GM19099 (cell line): Measurements from ENCODE around the gene MTHFR.

ENCODE experiments used
- POLR2A ChIP-seq: IDR thresholded peaks from 3 replicates; pipeline ENCODE4 v1.6.1; 2011; ENCODE audit warnings: low read depth; ENCODE audit not compliant: insufficient read length; ENCODE audit errors: extremely low read depth

MTHFR gene

GRCh38 chr1:11793819-11794218, 11.9 kb downstream of the MTHFR start:
- TF ChIP-seq POLR2A: no peak

DNA sequence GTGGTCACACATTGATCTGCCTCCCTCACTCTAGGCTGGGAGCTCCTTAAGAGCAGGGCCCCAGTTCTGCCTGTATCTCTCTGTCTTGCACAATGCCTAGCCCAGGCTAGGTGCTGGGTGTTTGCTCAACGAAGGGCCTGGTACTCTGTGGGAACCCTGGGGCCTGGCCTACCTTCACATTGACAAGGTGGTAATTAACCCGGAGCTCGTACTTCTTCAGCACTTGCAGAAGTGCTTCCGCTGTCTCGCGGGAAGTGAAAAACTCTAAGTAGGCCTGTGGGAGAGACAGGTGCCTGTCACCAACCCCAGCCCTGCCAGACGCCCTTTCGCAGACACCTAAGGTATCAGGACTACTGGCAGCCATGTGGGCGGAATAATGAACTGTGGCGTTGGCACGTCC, 13.7 kb downstream of the MTHFR start:
- no peak for TF ChIP-seq POLR2A

GRCh38 chr1:11790880-11791715, 14.7 kb downstream of the MTHFR start:
- TF ChIP-seq POLR2A: no peak

DNA sequence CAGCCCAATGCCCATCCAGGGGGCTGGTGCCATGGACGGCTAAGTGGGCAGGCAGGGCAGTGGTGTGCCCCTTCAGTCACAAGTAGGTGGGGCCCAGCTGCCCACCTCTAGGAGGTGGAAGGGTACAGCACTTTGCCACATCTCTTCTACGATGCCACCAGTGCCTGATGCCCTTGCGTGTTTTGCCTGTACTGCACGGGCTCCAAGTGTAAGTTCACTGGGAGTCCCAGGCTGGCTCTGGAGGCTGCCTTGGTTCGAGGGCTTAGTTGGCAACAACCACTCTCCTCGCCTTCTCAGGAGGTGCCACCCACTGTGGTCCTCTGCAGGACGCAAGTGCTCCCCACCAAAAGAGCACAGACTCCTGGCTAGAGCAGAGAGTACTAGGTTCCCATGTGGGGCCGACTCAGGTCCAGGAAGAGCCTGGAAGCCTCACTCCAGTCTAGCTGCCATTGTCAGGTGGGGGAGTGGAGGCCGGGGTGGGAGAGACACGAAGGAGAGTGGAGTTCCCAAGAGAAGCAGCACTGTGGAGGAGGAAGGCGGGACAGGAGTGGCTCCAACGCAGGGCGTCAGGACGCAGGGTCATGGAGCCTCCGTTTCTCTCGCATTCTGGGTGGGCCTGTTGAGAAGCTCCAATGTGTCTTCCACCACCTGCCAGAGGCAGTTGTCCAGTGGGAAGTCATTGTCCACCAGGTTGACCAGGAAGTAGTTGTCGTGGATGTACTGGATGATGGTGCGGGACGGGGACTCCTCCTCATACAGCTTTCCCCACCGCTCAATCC, 15.5 kb downstream of the MTHFR start:
- TF ChIP-seq POLR2A: no peak

GRCh38 chr1:11789126-11790067, 16.4 kb downstream of the MTHFR start:
- TF ChIP-seq POLR2A: no peak

GRCh38 chr1:11788549-11789053, 17.2 kb downstream of the MTHFR start:
- no peak for TF ChIP-seq POLR2A

- no peak for TF ChIP-seq POLR2A
Measured at GRCh38 chr1:11787804-11788436, 17.8 kb downstream of the MTHFR start.

- TF ChIP-seq POLR2A: no peak
Measured at GRCh38 chr1:11787251-11787803, 18.4 kb downstream of the MTHFR start.

GRCh38 chr1:11786168-11786567, 19.6 kb downstream of the MTHFR start:
- TF ChIP-seq POLR2A: no peak

DNA sequence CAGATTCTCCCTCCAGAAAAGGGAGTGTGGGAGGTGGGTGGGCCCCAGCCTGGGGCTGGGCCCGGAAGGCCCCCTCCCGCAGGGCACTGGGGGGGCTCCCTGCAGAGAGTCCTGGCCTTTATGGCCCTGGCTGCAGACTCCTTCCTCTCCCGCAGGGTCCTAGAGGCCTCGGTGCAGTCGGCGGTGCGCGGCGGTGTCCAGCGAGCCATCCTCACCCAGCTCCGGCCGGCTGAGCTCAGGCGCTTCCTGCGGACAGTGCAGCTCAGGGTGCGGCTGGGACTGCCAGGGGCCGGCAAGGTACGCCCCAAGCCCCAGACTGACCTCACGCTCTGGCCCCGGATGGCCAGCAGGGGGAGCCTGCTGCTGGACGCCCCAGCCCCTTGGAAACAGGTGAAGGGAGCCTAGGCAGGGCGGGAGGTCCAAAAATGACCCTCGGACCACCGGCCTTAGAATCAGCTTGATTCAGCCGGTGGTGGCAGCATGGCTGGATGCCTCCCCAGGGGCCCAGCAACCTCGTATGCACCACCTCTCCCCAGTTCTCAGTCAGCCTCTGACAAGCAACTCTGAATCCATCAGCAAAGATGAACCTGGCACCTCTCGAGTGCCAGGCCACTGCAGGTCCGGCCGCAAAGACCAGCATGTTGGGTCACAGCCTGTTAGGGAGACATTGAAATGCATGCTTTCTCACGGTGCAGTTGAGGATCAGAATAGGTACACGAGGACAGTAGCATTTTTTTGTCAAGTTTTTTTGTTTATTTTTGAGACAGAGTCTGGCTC, 20.6 kb downstream of the MTHFR start:
- no peak for TF ChIP-seq POLR2A

DNA sequence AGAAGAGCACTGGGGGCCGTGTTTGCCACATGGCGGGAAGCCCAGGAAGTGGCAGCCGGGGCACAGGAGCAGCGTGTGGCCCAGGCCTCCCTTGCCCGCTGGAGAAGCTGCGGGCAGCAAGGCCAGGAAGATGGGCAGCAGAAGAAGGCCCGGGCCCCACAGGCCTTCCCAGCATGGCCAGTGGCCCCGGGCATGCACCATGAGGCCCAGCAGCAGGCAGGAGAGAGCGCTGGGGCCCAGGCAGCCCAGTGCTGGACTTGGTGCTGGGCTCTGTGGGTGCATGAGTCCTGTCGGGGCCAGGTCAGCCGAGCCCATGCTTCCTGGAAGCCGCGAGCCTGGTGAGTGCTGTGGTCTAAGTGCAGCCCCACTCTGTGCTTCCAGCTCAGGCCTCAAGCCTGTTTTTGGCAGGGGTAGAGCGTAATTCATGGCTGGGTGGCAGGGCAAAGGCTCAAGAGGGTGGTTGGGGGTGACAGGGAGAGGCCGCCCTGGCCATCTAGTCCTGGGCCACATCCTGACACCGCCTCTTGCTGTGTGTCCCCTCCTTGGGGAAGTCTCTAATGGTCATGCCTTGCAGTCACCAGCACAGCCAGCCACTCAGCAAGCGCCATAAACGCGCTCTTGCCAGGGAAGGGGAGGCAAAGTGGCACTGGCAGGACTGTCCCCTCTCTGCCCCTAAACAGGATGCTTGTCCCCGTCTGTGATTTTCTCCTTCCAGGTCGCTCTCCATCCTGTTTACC, 21.3 kb downstream of the MTHFR start:
- no peak for TF ChIP-seq POLR2A

DNA sequence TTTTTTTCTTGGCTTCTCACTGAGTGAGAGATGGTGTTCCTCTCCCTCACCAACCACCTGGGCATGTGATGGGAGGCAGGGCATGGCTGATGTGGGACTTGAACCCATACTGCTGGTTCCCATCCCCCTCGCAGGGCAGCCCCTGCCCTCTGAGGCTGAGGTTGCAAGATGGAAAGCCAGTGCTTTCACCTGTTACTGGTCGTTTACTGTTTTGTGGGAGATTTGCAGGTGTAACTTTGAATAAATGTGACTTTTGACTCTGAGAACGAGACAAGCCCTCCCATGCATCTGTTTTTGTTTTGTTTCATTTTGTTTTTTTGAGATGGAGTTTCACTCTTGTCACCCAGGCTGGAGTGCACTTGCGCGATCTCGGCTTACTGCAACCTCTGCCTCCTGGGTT, 22.2 kb downstream of the MTHFR start:
- no peak for TF ChIP-seq POLR2A
